ENCODE measurements around the gene C13orf46.
"Not testable (repeated sequence)": the region's sequence is repeated elsewhere in the genome, so short reads cannot be mapped to it uniquely, and the experiment has no call there.

The C13orf46 gene

GRCh38 chr13:113995051-113995601 is 21.2 kb upstream of the C13orf46 start:
- FAIRE-seq (no peak), DNase-seq (ENCODE audit: low spot score) (no peak)

GRCh38 chr13:113992276-113993005 is 18.6 kb upstream of the C13orf46 start:
- no peak for FAIRE-seq

GRCh38 chr13:113991676-113992179 is 17.9 kb upstream of the C13orf46 start:
- DNase-seq (ENCODE audit: low spot score), result no peak
- peak; percentile 99 for FAIRE-seq

More at GRCh38 chr13:113992276-113993005, 18.6 kb upstream of the C13orf46 start:
- DNase-seq (ENCODE audit: low spot score), result no peak

- no peak for FAIRE-seq
- no peak for DNase-seq (ENCODE audit: low spot score)
Observed at GRCh38 chr13:113991191-113991669, 17.4 kb upstream of the C13orf46 start.

GRCh38 chr13:113990321-113990837 is 16.5 kb upstream of the C13orf46 start:
- DNase-seq (ENCODE audit: low spot score), result no peak
- peak; percentile 95 for FAIRE-seq

- no peak for DNase-seq (ENCODE audit: low spot score)
- FAIRE-seq, result no peak
Observed at GRCh38 chr13:113989585-113990300, 15.9 kb upstream of the C13orf46 start.

- not testable (repeated sequence) for DNase-seq (ENCODE audit: low spot score); FAIRE-seq
Observed at GRCh38 chr13:113988859-113989258, 15.0 kb upstream of the C13orf46 start.

GRCh38 chr13:113982296-113982661 is 8.4 kb upstream of the C13orf46 start:
- no peak for DNase-seq (ENCODE audit: low spot score)
- no peak for FAIRE-seq

GRCh38 chr13:113981611-113982295 is 7.9 kb upstream of the C13orf46 start:
- DNase-seq (ENCODE audit: low spot score) (no peak), FAIRE-seq (no peak)

- DNase-seq (ENCODE audit: low spot score) (peak; percentile 95), FAIRE-seq (peak; percentile 100)
Observed at GRCh38 chr13:113981194-113981605, 7.3 kb upstream of the C13orf46 start.

- DNase-seq (ENCODE audit: low spot score), result no peak
- no peak for FAIRE-seq
Observed at GRCh38 chr13:113980489-113981064, 6.7 kb upstream of the C13orf46 start.

GRCh38 chr13:113979791-113980471 is 6.1 kb upstream of the C13orf46 start:
- FAIRE-seq (peak; percentile 99), DNase-seq (ENCODE audit: low spot score) (no peak)

GRCh38 chr13:113978741-113979481 is 5.0 kb upstream of the C13orf46 start:
- no peak for DNase-seq (ENCODE audit: low spot score)
- FAIRE-seq, result no peak

GRCh38 chr13:113977976-113978375 is 4.1 kb upstream of the C13orf46 start:
- no peak for FAIRE-seq
- DNase-seq (ENCODE audit: low spot score), result no peak

GRCh38 chr13:113976711-113977684 is 3.1 kb upstream of the C13orf46 start:
- FAIRE-seq (peak; percentile 89), DNase-seq (ENCODE audit: low spot score) (peak; percentile 86)

GRCh38 chr13:113975416-113975815 is 1.5 kb upstream of the C13orf46 start:
- no peak for DNase-seq (ENCODE audit: low spot score)
- FAIRE-seq, result no peak

- no peak for DNase-seq (ENCODE audit: low spot score)
- peak; percentile 69 for FAIRE-seq
Observed at GRCh38 chr13:113974304-113975281, 717 bp upstream of the C13orf46 start.
